Activated naive CD8-positive, alpha-beta T cell (primary cell): Measurements from ENCODE around the gene NOPCHAP1.
"Not testable (repeated sequence)": the region's sequence is repeated elsewhere in the genome, so short reads cannot be mapped to it uniquely, and the experiment has no call there.

Experiments
- H3K27ac Mint-ChIP-seq: one replicate; pipeline ENCODE4 v1.8.0; 2021; ENCODE audit warnings: mixed read lengths
- H3K27me3 Mint-ChIP-seq: one replicate; pipeline ENCODE4 v1.8.0; 2021; ENCODE audit warnings: mixed read lengths
- H3K36me3 Mint-ChIP-seq: one replicate; pipeline ENCODE4 v1.8.0; 2021; ENCODE audit warnings: mixed read lengths
- H3K4me1 Mint-ChIP-seq: one replicate; pipeline ENCODE4 v1.8.0; 2021; ENCODE audit warnings: low read depth, mixed read lengths
- H3K4me3 Mint-ChIP-seq: one replicate; pipeline ENCODE4 v1.8.0; 2021; ENCODE audit warnings: mild to moderate bottlenecking, mixed read lengths
- H3K9me3 Mint-ChIP-seq: one replicate; pipeline ENCODE4 v1.8.0; 2021; ENCODE audit warnings: low read depth, mixed read lengths

The NOPCHAP1 gene

GRCh38 chr12:104986022-104986941, at the start of gene NOPCHAP1:
Gene NOPCHAP1 (plus strand): TSS chr12:104986316. CDS start chr12:104986353, 37 bp downstream.
- Mint-ChIP-seq H3K9me3 (no peaks in the 10 kb centered on the region), H3K4me3 (peak within 1 kb of the TSS; percentile 93), H3K27me3 (no peaks in the 10 kb centered on the region)

GRCh38 chr12:104938371-104938770, 47.7 kb upstream of the NOPCHAP1 start:
- Mint-ChIP-seq H3K4me1 (no peaks in the 10 kb centered on the region), H3K4me3 (no peak overlapping the region), H3K27ac (no peak overlapping the region), H3K9me3 (no peaks in the 10 kb centered on the region), H3K36me3 (no peaks in the 10 kb centered on the region), H3K27me3 (no peaks in the 10 kb centered on the region)

More at GRCh38 chr12:104986022-104986941, at the start of gene NOPCHAP1:
- H3K36me3 Mint-ChIP-seq: peaks cover 18% of the 10 kb centered on the region
- H3K27ac Mint-ChIP-seq: peak within 1 kb of the TSS; percentile 75
- peaks cover 38% of the 10 kb centered on the region for H3K4me1 Mint-ChIP-seq

- no peaks in the 10 kb centered on the region for H3K27me3 Mint-ChIP-seq
- H3K4me1 Mint-ChIP-seq: no peaks in the 10 kb centered on the region
- no peaks in the 10 kb centered on the region for H3K9me3 Mint-ChIP-seq
- no peak overlapping the region for H3K27ac Mint-ChIP-seq
- no peak overlapping the region for H3K4me3 Mint-ChIP-seq
- peaks cover 4% of the 10 kb centered on the region for H3K36me3 Mint-ChIP-seq
Measured at GRCh38 chr12:104939089-104939488, 47.0 kb upstream of the NOPCHAP1 start.

GRCh38 chr12:104941454-104941853, 44.7 kb upstream of the NOPCHAP1 start:
- peaks cover 9% of the 10 kb centered on the region for H3K36me3 Mint-ChIP-seq
- no peak overlapping the region for H3K4me3 Mint-ChIP-seq
- H3K27ac Mint-ChIP-seq: no peak overlapping the region
- no peaks in the 10 kb centered on the region for H3K9me3 Mint-ChIP-seq
- H3K4me1 Mint-ChIP-seq: no peaks in the 10 kb centered on the region
- H3K27me3 Mint-ChIP-seq: no peaks in the 10 kb centered on the region

GRCh38 chr12:104942075-104942474, 44.0 kb upstream of the NOPCHAP1 start:
- H3K9me3 Mint-ChIP-seq: no peaks in the 10 kb centered on the region
- H3K27ac Mint-ChIP-seq: no peak overlapping the region
- no peaks in the 10 kb centered on the region for H3K4me1 Mint-ChIP-seq
- no peak overlapping the region for H3K4me3 Mint-ChIP-seq
- no peaks in the 10 kb centered on the region for H3K27me3 Mint-ChIP-seq
- H3K36me3 Mint-ChIP-seq: peaks cover 9% of the 10 kb centered on the region

GRCh38 chr12:104943401-104943800, 42.7 kb upstream of the NOPCHAP1 start:
- not testable (repeated sequence) for H3K27ac Mint-ChIP-seq, H3K4me3 Mint-ChIP-seq, H3K4me1 Mint-ChIP-seq, H3K9me3 Mint-ChIP-seq, H3K27me3 Mint-ChIP-seq, H3K36me3 Mint-ChIP-seq

GRCh38 chr12:104944252-104944651, 41.9 kb upstream of the NOPCHAP1 start:
- no peak overlapping the region for H3K4me3 Mint-ChIP-seq

GRCh38 chr12:104948716-104949115, 37.4 kb upstream of the NOPCHAP1 start:
- not testable (repeated sequence) for H3K4me3 Mint-ChIP-seq, H3K27ac Mint-ChIP-seq, H3K27me3 Mint-ChIP-seq, H3K9me3 Mint-ChIP-seq, H3K4me1 Mint-ChIP-seq, H3K36me3 Mint-ChIP-seq

More at GRCh38 chr12:104944252-104944651, 41.9 kb upstream of the NOPCHAP1 start:
- Mint-ChIP-seq H3K27me3 (no peaks in the 10 kb centered on the region), H3K4me1 (no peaks in the 10 kb centered on the region), H3K36me3 (peaks cover 9% of the 10 kb centered on the region), H3K9me3 (no peaks in the 10 kb centered on the region), H3K27ac (no peak overlapping the region)

GRCh38 chr12:104951759-104952509, 34.2 kb upstream of the NOPCHAP1 start:
- Mint-ChIP-seq H3K27ac (no peak overlapping the region), H3K4me3 (no peak overlapping the region), H3K27me3 (no peaks in the 10 kb centered on the region), H3K4me1 (peaks cover 3% of the 10 kb centered on the region), H3K36me3 (no peaks in the 10 kb centered on the region), H3K9me3 (no peaks in the 10 kb centered on the region)

GRCh38 chr12:104952816-104953215, 33.3 kb upstream of the NOPCHAP1 start:
- Mint-ChIP-seq H3K27ac (peak overlapping the region; percentile 9), H3K9me3 (no peaks in the 10 kb centered on the region), H3K27me3 (no peaks in the 10 kb centered on the region), H3K4me1 (peaks cover 10% of the 10 kb centered on the region), H3K4me3 (no peak overlapping the region), H3K36me3 (no peaks in the 10 kb centered on the region)

- H3K27ac Mint-ChIP-seq: no peak overlapping the region
- no peaks in the 10 kb centered on the region for H3K27me3 Mint-ChIP-seq
- H3K4me3 Mint-ChIP-seq: no peak overlapping the region
- no peaks in the 10 kb centered on the region for H3K36me3 Mint-ChIP-seq
- H3K9me3 Mint-ChIP-seq: no peaks in the 10 kb centered on the region
- H3K4me1 Mint-ChIP-seq: peaks cover 10% of the 10 kb centered on the region
Measured at GRCh38 chr12:104953323-104953722, 32.8 kb upstream of the NOPCHAP1 start.

- H3K9me3 Mint-ChIP-seq: no peaks in the 10 kb centered on the region
- H3K36me3 Mint-ChIP-seq: no peaks in the 10 kb centered on the region
- H3K27ac Mint-ChIP-seq: no peak overlapping the region
- peaks cover 28% of the 10 kb centered on the region for H3K4me1 Mint-ChIP-seq
- H3K4me3 Mint-ChIP-seq: no peak overlapping the region
- H3K27me3 Mint-ChIP-seq: no peaks in the 10 kb centered on the region
Measured at GRCh38 chr12:104955703-104956102, 30.4 kb upstream of the NOPCHAP1 start.

GRCh38 chr12:104956870-104957718, 29.0 kb upstream of the NOPCHAP1 start:
- Mint-ChIP-seq H3K27me3 (no peaks in the 10 kb centered on the region), H3K4me1 (peaks cover 29% of the 10 kb centered on the region), H3K27ac (peak overlapping the region; percentile 72), H3K4me3 (peak overlapping the region; percentile 89), H3K9me3 (no peaks in the 10 kb centered on the region), H3K36me3 (no peaks in the 10 kb centered on the region)

GRCh38 chr12:104957719-104958000, 28.5 kb upstream of the NOPCHAP1 start:
- Mint-ChIP-seq H3K4me1 (peaks cover 29% of the 10 kb centered on the region), H3K36me3 (no peaks in the 10 kb centered on the region), H3K4me3 (peak overlapping the region; percentile 89), H3K27me3 (no peaks in the 10 kb centered on the region), H3K27ac (peak overlapping the region; percentile 72), H3K9me3 (no peaks in the 10 kb centered on the region)
